HepG2 (cell line): Measurements from ENCODE around the gene BIRC5. TPM values are rescaled to one million over a fixed set of nuclear protein-coding genes. Genes with fewer than 3 reads are reported as not detected.
A peak's percentile ranks its signal among the peaks of the same experiment; 100 is the strongest.

Source experiments
- ETV5 ChIP-seq: IDR thresholded peaks from 2 replicates; pipeline ENCODE4 v1.6.1; 2018; ENCODE audit warnings: missing biosample characterization, missing genetic modification reagents, inconsistent platforms, borderline replicate concordance
- GABPB1 ChIP-seq: IDR thresholded peaks from 2 replicates; pipeline ENCODE4 v1.6.1; 2016; ENCODE audit warnings: mild to moderate bottlenecking, missing genetic modification reagents, moderate library complexity, missing compliant biosample characterization
- JUND ChIP-seq: sonication (generic); formaldehyde crosslinking; IDR thresholded peaks from 2 replicates; pipeline ENCODE4 v1.8.0; 2022; ENCODE audit warnings: mild to moderate bottlenecking, missing genetic modification reagents
- KLF16 ChIP-seq, 2 experiments: sonication (generic) in 1 of 2; formaldehyde crosslinking in 1 of 2; IDR thresholded peaks; 2 replicates each; pipeline versions ENCODE4 v1.6.1 to v1.8.0; 2016 to 2023; ENCODE audit warnings: missing genetic modification reagents in 2 of 2, missing compliant biosample characterization in 1 of 2
- MTA1 ChIP-seq: sonication (generic); formaldehyde crosslinking; IDR thresholded peaks from 2 replicates; pipeline ENCODE4 v1.4.0; 2020; ENCODE audit warnings: missing genetic modification reagents, mild to moderate bottlenecking, borderline replicate concordance
- MYC ChIP-seq: sonication (generic); formaldehyde crosslinking; IDR thresholded peaks from 2 replicates; pipeline ENCODE4 v1.9.0; 2021; ENCODE audit warnings: missing genetic modification reagents, borderline replicate concordance
- SNRNP70 ChIP-seq: fragments of 200-400 bp; formaldehyde crosslinking; IDR thresholded peaks from 2 replicates; pipeline ENCODE4 v1.6.1; 2017; ENCODE audit warnings: mild to moderate bottlenecking, low read depth, low read length, moderate library complexity
- SOX13 ChIP-seq, 3 experiments: fragments of 450-650 bp in 1 of 3; sonication (generic) in 1 of 3; formaldehyde crosslinking in 1 of 3; IDR thresholded peaks in 2 of 3; conservative IDR thresholded peaks in 1 of 3; 2 replicates each; pipeline versions ENCODE4 v1.5.0 to v1.6.1; 2016 to 2020; ENCODE audit warnings: antibody characterized with exemption in 1 of 3, mild to moderate bottlenecking in 1 of 3, missing compliant biosample characterization in 1 of 3, missing genetic modification reagents in 1 of 3, moderate library complexity in 1 of 3
- SOX5 ChIP-seq: IDR thresholded peaks from 2 replicates; pipeline ENCODE4 v1.6.1; 2016; ENCODE audit warnings: borderline replicate concordance
- SPEN ChIP-seq: sonication (generic); formaldehyde crosslinking; IDR thresholded peaks from 2 replicates; pipeline ENCODE4 v1.5.1; 2020; ENCODE audit warnings: low read depth, mild to moderate bottlenecking, missing genetic modification reagents
- TEAD3 ChIP-seq: optimal IDR thresholded peaks from 2 replicates; pipeline ENCODE3; 2016; ENCODE audit warnings: borderline replicate concordance
- TRIM22 ChIP-seq: fragments of 450-650 bp; IDR thresholded peaks from 2 replicates; pipeline ENCODE4 v1.6.1; 2017
- USF2 ChIP-seq, 2 experiments: sonication (generic) in 1 of 2; formaldehyde crosslinking in 1 of 2; IDR thresholded peaks; 2 replicates each; pipeline versions ENCODE4 v1.5.1 to v1.6.1; 2011 to 2020; ENCODE audit warnings: borderline replicate concordance in 1 of 2, low read depth in 1 of 2, low read length in 1 of 2, mild to moderate bottlenecking in 1 of 2, missing genetic modification reagents in 1 of 2, moderate library complexity in 1 of 2
- WIZ ChIP-seq: sonication (generic); formaldehyde crosslinking; IDR thresholded peaks from 2 replicates; pipeline ENCODE4 v1.5.1; 2020; ENCODE audit warnings: mild to moderate bottlenecking, missing genetic modification reagents
- ZNF546 ChIP-seq: sonication (generic); formaldehyde crosslinking; conservative IDR thresholded peaks from 2 replicates; pipeline ENCODE4 v1.8.1; 2023; ENCODE audit warnings: mild to moderate bottlenecking, missing genetic modification reagents
- ZNF547 ChIP-seq: sonication (generic); formaldehyde crosslinking; IDR thresholded peaks from 2 replicates; pipeline ENCODE4 v1.5.1; 2020; ENCODE audit warnings: mild to moderate bottlenecking, missing genetic modification reagents
- ZNF605 ChIP-seq: sonication (generic); formaldehyde crosslinking; IDR thresholded peaks from 2 replicates; pipeline ENCODE4 v1.8.0; 2022; ENCODE audit warnings: mild to moderate bottlenecking, missing genetic modification reagents
- ZNF788 ChIP-seq: sonication (generic); formaldehyde crosslinking; IDR thresholded peaks from 2 replicates; pipeline ENCODE4 v1.5.0; 2020; ENCODE audit warnings: mild to moderate bottlenecking, missing genetic modification reagents, borderline replicate concordance
- polyA plus RNA-seq, 8 experiments: library from polyadenylated mRNA; depleted of rRNA in 3 of 8; stranded (reverse) in 7 of 8; unstranded in 1 of 8; fragments of >200 nt; fragmentation: Illumina TruSeq in 4 of 8; extraction: Trizol in 4 of 8; gene quantifications; 2 replicates each; pipeline versions ENCODE4 v1.2.1 to v1.2.3, GENCODE V29; 2011 to 2016; ENCODE audit warnings: low read depth in 4 of 8, missing spikeins in 1 of 8, mixed read lengths in 1 of 8; ENCODE audit not compliant: insufficient read depth in 1 of 8
- total RNA-seq, 5 experiments: library from RNA; depleted of rRNA; stranded (reverse); fragments of >200 nt; fragmentation: Illumina TruSeq; extraction: Trizol; gene quantifications; 2 replicates each; pipeline ENCODE4 v1.2.3, GENCODE V29; 2016; ENCODE audit warnings: low read depth in 1 of 5

BIRC5 gene
- total and polyA plus RNA-seq, 2 of the 13 experiments (the other 11 are each of a cell fraction or from before 2014, with no cell fraction given): 30.3 to 135 TPM

GRCh38 chr17:78248051-78248914, 34.2 kb downstream of the BIRC5 start (continued):
- TF ChIP-seq ETV5 (CRISPR knock-in tag): peak; percentile 44; the same call in 1 of the 2 replicates
- 0 out of 4 replicates have a peak, but pooled peaks of 1 of the 2 experiments have one; percentile 37 for TF ChIP-seq KLF16 (CRISPR knock-in tag; IDR thresholded peaks at IDR 0.05)
- 0 out of 2 replicates have a peak, but pooled peaks have one; percentile 42 for TF ChIP-seq WIZ
- no peak for TF ChIP-seq USF2 (IDR thresholded peaks at IDR 0.05; ENCODE audit: low read depth, low read length)
- peak; percentile 52; the same call in 1 of the 2 replicates for TF ChIP-seq USF2 (CRISPR knock-in tag; IDR thresholded peaks at IDR 0.05; ENCODE audit: borderline replicate concordance)
- TF ChIP-seq SOX5 (CRISPR knock-in tag): 0 out of 2 replicates have a peak, but pooled peaks have one; percentile 17
- TF ChIP-seq TRIM22: no peak
- TF ChIP-seq ZNF546: no peak
- no peak for TF ChIP-seq SOX13 (IDR thresholded peaks at IDR 0.05)
- peak in 1 of 2 experiments; percentile 30; a peak in 1 of 4 replicates for TF ChIP-seq SOX13 (CRISPR knock-in tag; conservative IDR thresholded peaks at IDR 0.05 in 1 of 2, IDR thresholded peaks at IDR 0.05 in 1 of 2)
- TF ChIP-seq MTA1 (CRISPR knock-in tag): 0 out of 2 replicates have a peak, but pooled peaks have one; percentile 26
- 0 out of 2 replicates have a peak, but pooled peaks have one; percentile 2 for TF ChIP-seq ZNF788 (CRISPR knock-in tag)
- TF ChIP-seq TEAD3 (CRISPR knock-in tag): peak; percentile 13
- TF ChIP-seq SNRNP70: no peak
- peak; percentile 36; the same call in 1 of the 2 replicates for TF ChIP-seq ZNF605 (CRISPR knock-in tag)
- peak; percentile 72; the same call in 1 of the 2 replicates for TF ChIP-seq JUND (CRISPR knock-in tag)
- TF ChIP-seq MYC (CRISPR knock-in tag): peak; percentile 41; the same call in 1 of the 2 replicates
- TF ChIP-seq GABPB1 (CRISPR knock-in tag): peak; percentile 25; the same call in 1 of the 2 replicates
- peak; percentile 77; the same call in 1 of the 2 replicates for TF ChIP-seq SPEN (CRISPR knock-in tag)
- 0 out of 2 replicates have a peak, but pooled peaks have one; percentile 44 for TF ChIP-seq ZNF547 (CRISPR knock-in tag)
